Ishikawa (cell line): Measurements from ENCODE around the gene CSH1.

Source experiments
- CEBPB ChIP-seq: IDR thresholded peaks from 2 replicates; pipeline ENCODE4 v1.6.1; 2012
- CREB1 ChIP-seq: IDR thresholded peaks from 2 replicates; pipeline ENCODE4 v1.6.1; 2012; ENCODE audit warnings: low read depth
- EGR1 ChIP-seq: IDR thresholded peaks from 2 replicates; pipeline ENCODE4 v1.6.1; 2012
- EP300 ChIP-seq: IDR thresholded peaks from 2 replicates; pipeline ENCODE4 v1.6.1; 2012; ENCODE audit warnings: borderline replicate concordance
- FOXM1 ChIP-seq: IDR thresholded peaks from 2 replicates; pipeline ENCODE4 v1.6.1; 2012; ENCODE audit warnings: low read depth, borderline replicate concordance
- NFIC ChIP-seq: IDR thresholded peaks from 2 replicates; pipeline ENCODE4 v1.6.1; 2012
- RAD21 ChIP-seq: IDR thresholded peaks from 2 replicates; pipeline ENCODE4 v1.6.1; 2012; ENCODE audit warnings: low read depth
- REST ChIP-seq: IDR thresholded peaks from 2 replicates; pipeline ENCODE4 v1.6.1; 2012; ENCODE audit warnings: low read depth, mild to moderate bottlenecking
- TAF1 ChIP-seq: IDR thresholded peaks from 2 replicates; pipeline ENCODE4 v1.6.1; 2012; ENCODE audit warnings: low read depth, mild to moderate bottlenecking
- USF1 ChIP-seq: IDR thresholded peaks from 2 replicates; pipeline ENCODE4 v1.6.1; 2012
- YY1 ChIP-seq: IDR thresholded peaks from 2 replicates; pipeline ENCODE4 v1.6.1; 2012; ENCODE audit warnings: low read depth
- ZBTB7A ChIP-seq: IDR thresholded peaks from 2 replicates; pipeline ENCODE4 v1.6.1; 2012; ENCODE audit warnings: low read depth

GRCh38 chr17:63910096-63910495 lies 13.7 kb upstream of the CSH1 start:
- TF ChIP-seq CREB1 (no peak), YY1 (no peak), RAD21 (no peak), EP300 (no peak), TAF1 (no peak), USF1 (no peak), CEBPB (no peak), ZBTB7A (no peak), FOXM1 (no peak), EGR1 (no peak), NFIC (no peak), REST (no peak)
